HEK293 (cell line): ENCODE measurements around the gene SRRM2.

Experiments
- HOXC10 ChIP-seq: sonication (generic); formaldehyde crosslinking; IDR thresholded peaks from 2 replicates; pipeline ENCODE4 v1.8.1; 2023; ENCODE audit warnings: mild to moderate bottlenecking, missing genetic modification reagents
- PATZ1 ChIP-seq: fragments of 450-650 bp; formaldehyde crosslinking; IDR thresholded peaks from 2 replicates; pipeline ENCODE4 v1.5.1; 2016; ENCODE audit warnings: missing biosample characterization, missing genetic modification characterization
- REST ChIP-seq: fragments of 450-650 bp; formaldehyde crosslinking; IDR thresholded peaks from 2 replicates; pipeline ENCODE4 v1.5.1; 2016; ENCODE audit warnings: missing biosample characterization, missing genetic modification characterization
- SP2 ChIP-seq: fragments of 450-650 bp; formaldehyde crosslinking; IDR thresholded peaks from 2 replicates; pipeline ENCODE4 v1.5.1; 2016; ENCODE audit warnings: missing biosample characterization, missing genetic modification characterization
- ZBTB11 ChIP-seq: fragments of 450-650 bp; formaldehyde crosslinking; conservative IDR thresholded peaks from 2 replicates; pipeline ENCODE4 v1.5.1; 2016; ENCODE audit warnings: low read depth, missing biosample characterization, missing genetic modification characterization
- ZBTB49 ChIP-seq: fragments of 450-650 bp; formaldehyde crosslinking; IDR thresholded peaks from 2 replicates; pipeline ENCODE4 v1.5.1; 2016; ENCODE audit warnings: missing biosample characterization, missing genetic modification characterization, low read depth
- ZFP3 ChIP-seq: fragments of 450-650 bp; formaldehyde crosslinking; IDR thresholded peaks from 2 replicates; pipeline ENCODE4 v1.5.1; 2016; ENCODE audit warnings: low read depth, missing biosample characterization, missing genetic modification characterization
- ZNF223 ChIP-seq: fragments of 450-650 bp; formaldehyde crosslinking; IDR thresholded peaks from 2 replicates; pipeline ENCODE4 v1.5.1; 2016; ENCODE audit warnings: missing biosample characterization, missing genetic modification characterization
- ZNF37A ChIP-seq: fragments of 450-650 bp; IDR thresholded peaks from 2 replicates; pipeline ENCODE4 v1.5.1; 2018; ENCODE audit warnings: missing biosample characterization, missing genetic modification characterization
- ZNF561 ChIP-seq: fragments of 450-650 bp; IDR thresholded peaks from 2 replicates; pipeline ENCODE4 v1.5.1; 2018; ENCODE audit warnings: missing biosample characterization, missing genetic modification characterization, borderline replicate concordance
- ZNF664 ChIP-seq: fragments of 450-650 bp; formaldehyde crosslinking; IDR thresholded peaks from 2 replicates; pipeline ENCODE4 v1.5.1; 2016; ENCODE audit warnings: missing biosample characterization, missing genetic modification characterization
- ZSCAN30 ChIP-seq: fragments of 450-650 bp; IDR thresholded peaks from 2 replicates; pipeline ENCODE4 v1.5.1; 2018; ENCODE audit warnings: missing biosample characterization, mild to moderate bottlenecking, missing genetic modification characterization, moderate library complexity
- TF ChIP-seq, protein P1 (sequence below): fragments of 450-650 bp; formaldehyde crosslinking; IDR thresholded peaks from 2 replicates; pipeline ENCODE4 v1.5.1; 2016; ENCODE audit warnings: missing biosample characterization, missing genetic modification characterization
- TF ChIP-seq, protein P2 (sequence below): fragments of 450-650 bp; formaldehyde crosslinking; IDR thresholded peaks from 2 replicates; pipeline ENCODE4 v1.5.1; 2016; ENCODE audit warnings: missing biosample characterization, missing genetic modification characterization
- TF ChIP-seq, protein P3 (sequence below): fragments of 450-650 bp; formaldehyde crosslinking; IDR thresholded peaks from 2 replicates; pipeline ENCODE4 v1.5.1; 2016; ENCODE audit warnings: missing biosample characterization, missing genetic modification characterization, borderline replicate concordance
- TF ChIP-seq, protein P4 (sequence below): fragments of 450-650 bp; formaldehyde crosslinking; IDR thresholded peaks from 2 replicates; pipeline ENCODE4 v1.5.1; 2016; ENCODE audit warnings: missing biosample characterization, missing genetic modification characterization
- TF ChIP-seq, protein P5 (sequence below): IDR thresholded peaks from 2 replicates; pipeline ENCODE4 v1.6.1; 2011; ENCODE audit warnings: mild to moderate bottlenecking, low read depth, low read length, borderline replicate concordance

SRRM2 gene

DNA sequence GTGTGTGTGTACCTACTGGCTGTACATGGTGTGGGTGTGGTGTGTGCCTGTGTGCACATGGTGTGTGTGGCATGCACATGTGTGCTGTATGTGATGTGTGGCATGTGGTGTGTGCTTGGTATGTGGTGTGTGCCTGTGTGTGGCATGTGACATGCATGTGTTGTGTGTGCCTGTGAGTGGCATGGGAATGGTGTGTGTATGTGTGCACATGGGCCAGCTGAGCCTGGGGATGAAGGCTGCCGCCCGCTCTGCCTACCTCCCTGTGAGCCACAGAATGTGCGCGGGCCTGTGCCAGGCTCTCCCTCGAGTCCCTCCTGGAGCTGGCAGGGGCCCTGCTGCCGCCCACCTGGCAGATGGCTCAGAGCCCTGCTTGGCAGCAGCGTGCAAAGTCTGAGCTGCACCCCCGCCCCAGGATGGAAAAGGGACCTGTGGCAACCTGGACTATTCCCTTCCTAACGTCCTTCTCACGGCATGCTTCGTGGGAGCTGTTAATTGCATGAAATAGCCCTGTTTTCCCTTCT, 41.7 kb upstream of the SRRM2 start (continued):
- no peak for TF ChIP-seq ZFP3 (tag by site-specific recombination)
- no peak for TF ChIP-seq SP2 (tag by site-specific recombination)
- TF ChIP-seq, protein P1, sequence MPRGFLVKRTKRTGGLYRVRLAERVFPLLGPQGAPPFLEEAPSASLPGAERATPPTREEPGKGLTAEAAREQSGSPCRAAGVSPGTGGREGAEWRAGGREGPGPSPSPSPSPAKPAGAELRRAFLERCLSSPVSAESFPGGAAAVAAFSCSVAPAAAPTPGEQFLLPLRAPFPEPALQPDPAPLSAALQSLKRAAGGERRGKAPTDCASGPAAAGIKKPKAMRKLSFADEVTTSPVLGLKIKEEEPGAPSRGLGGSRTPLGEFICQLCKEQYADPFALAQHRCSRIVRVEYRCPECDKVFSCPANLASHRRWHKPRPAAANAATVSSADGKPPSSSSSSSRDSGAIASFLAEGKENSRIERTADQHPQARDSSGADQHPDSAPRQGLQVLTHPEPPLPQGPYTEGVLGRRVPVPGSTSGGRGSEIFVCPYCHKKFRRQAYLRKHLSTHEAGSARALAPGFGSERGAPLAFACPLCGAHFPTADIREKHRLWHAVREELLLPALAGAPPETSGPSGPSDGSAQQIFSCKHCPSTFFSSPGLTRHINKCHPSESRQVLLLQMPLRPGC (tag by site-specific recombination) = no peak
- TF ChIP-seq, protein P2, sequence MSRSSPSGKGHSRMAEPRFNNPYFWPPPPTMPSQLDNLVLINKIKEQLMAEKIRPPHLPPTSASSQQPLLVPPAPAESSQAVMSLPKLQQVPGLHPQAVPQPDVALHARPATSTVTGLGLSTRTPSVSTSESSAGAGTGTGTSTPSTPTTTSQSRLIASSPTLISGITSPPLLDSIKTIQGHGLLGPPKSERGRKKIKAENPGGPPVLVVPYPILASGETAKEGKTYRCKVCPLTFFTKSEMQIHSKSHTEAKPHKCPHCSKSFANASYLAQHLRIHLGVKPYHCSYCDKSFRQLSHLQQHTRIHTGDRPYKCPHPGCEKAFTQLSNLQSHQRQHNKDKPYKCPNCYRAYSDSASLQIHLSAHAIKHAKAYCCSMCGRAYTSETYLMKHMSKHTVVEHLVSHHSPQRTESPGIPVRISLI = no peak
- TF ChIP-seq ZNF664 (tag by site-specific recombination) = no peak
- TF ChIP-seq, protein P3, sequence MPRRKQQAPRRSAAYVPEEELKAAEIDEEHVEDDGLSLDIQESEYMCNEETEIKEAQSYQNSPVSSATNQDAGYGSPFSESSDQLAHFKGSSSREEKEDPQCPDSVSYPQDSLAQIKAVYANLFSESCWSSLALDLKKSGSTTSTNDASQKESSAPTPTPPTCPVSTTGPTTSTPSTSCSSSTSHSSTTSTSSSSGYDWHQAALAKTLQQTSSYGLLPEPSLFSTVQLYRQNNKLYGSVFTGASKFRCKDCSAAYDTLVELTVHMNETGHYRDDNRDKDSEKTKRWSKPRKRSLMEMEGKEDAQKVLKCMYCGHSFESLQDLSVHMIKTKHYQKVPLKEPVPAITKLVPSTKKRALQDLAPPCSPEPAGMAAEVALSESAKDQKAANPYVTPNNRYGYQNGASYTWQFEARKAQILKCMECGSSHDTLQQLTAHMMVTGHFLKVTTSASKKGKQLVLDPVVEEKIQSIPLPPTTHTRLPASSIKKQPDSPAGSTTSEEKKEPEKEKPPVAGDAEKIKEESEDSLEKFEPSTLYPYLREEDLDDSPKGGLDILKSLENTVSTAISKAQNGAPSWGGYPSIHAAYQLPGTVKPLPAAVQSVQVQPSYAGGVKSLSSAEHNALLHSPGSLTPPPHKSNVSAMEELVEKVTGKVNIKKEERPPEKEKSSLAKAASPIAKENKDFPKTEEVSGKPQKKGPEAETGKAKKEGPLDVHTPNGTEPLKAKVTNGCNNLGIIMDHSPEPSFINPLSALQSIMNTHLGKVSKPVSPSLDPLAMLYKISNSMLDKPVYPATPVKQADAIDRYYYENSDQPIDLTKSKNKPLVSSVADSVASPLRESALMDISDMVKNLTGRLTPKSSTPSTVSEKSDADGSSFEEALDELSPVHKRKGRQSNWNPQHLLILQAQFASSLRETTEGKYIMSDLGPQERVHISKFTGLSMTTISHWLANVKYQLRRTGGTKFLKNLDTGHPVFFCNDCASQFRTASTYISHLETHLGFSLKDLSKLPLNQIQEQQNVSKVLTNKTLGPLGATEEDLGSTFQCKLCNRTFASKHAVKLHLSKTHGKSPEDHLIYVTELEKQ (tag by site-specific recombination) = no peak
- TF ChIP-seq ZNF561 (tag by site-specific recombination) = no peak
- no peak for TF ChIP-seq ZSCAN30 (tag by site-specific recombination)
- no peak for TF ChIP-seq ZBTB49 (tag by site-specific recombination)
- no peak for TF ChIP-seq REST (tag by site-specific recombination)
- no peak for TF ChIP-seq ZBTB11
- TF ChIP-seq ZNF223 (tag by site-specific recombination) = no peak
- TF ChIP-seq ZNF37A (tag by site-specific recombination) = no peak
- TF ChIP-seq, protein P4, sequence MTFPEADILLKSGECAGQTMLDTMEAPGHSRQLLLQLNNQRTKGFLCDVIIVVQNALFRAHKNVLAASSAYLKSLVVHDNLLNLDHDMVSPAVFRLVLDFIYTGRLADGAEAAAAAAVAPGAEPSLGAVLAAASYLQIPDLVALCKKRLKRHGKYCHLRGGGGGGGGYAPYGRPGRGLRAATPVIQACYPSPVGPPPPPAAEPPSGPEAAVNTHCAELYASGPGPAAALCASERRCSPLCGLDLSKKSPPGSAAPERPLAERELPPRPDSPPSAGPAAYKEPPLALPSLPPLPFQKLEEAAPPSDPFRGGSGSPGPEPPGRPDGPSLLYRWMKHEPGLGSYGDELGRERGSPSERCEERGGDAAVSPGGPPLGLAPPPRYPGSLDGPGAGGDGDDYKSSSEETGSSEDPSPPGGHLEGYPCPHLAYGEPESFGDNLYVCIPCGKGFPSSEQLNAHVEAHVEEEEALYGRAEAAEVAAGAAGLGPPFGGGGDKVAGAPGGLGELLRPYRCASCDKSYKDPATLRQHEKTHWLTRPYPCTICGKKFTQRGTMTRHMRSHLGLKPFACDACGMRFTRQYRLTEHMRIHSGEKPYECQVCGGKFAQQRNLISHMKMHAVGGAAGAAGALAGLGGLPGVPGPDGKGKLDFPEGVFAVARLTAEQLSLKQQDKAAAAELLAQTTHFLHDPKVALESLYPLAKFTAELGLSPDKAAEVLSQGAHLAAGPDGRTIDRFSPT = peak; percentile 93
- TF ChIP-seq PATZ1 (tag by site-specific recombination) = no peak
- no peak for TF ChIP-seq HOXC10 (CRISPR knock-in tag)
- TF ChIP-seq, protein P5, sequence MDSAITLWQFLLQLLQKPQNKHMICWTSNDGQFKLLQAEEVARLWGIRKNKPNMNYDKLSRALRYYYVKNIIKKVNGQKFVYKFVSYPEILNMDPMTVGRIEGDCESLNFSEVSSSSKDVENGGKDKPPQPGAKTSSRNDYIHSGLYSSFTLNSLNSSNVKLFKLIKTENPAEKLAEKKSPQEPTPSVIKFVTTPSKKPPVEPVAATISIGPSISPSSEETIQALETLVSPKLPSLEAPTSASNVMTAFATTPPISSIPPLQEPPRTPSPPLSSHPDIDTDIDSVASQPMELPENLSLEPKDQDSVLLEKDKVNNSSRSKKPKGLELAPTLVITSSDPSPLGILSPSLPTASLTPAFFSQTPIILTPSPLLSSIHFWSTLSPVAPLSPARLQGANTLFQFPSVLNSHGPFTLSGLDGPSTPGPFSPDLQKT = no peak
